NCI-H1930 (cell line): ENCODE data around the gene FARSA.
"Not testable (repeated sequence)": the region's sequence is repeated elsewhere in the genome, so short reads cannot be mapped to it uniquely, and the experiment has no call there.

Experiments
- DNase-seq, 2 experiments: peaks; one replicate each; lab custom pipeline; 2025; lab: John Stamatoyannopoulos, UW

FARSA gene

DNA sequence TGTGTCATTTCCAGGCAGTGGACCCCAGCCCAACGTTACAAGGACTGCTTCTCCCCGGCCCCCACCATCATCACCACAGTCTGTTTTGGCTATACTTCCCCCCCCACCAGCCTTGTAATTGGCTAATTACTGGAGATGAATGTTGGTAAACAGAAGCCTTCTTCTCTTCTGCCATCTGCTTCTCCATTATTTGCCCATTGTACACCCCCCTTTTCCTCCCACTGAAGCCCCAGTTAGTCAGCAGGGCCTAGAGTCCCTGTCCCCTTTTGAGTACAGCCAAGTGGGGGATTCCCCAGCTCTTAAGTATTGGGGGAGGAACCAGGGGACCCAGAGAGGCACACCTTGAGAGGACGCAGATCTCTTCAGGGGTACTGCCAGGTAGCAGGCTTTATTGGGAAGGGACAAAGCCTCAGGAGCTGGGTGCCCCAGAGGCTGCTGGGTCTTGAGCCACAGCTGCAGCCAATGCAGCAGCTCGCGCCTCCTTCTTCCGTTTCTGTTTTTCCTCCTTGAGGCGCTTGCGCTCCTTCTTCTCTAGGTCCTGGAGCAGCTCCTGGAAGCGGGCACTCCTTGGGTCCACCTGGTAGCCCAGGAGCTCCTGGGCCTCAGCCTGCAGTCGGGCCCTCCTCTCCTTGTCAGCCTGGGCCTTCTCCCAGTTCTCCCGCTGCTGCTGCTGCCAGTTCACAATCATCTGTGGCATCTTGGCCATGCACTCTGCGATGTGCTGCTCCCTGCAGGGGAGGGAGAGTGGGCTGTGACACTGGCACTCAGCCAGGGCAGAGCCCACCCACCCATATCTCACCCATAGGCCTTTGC, 20.5 kb upstream of the FARSA start:
- DNase-seq = no peak

DNA sequence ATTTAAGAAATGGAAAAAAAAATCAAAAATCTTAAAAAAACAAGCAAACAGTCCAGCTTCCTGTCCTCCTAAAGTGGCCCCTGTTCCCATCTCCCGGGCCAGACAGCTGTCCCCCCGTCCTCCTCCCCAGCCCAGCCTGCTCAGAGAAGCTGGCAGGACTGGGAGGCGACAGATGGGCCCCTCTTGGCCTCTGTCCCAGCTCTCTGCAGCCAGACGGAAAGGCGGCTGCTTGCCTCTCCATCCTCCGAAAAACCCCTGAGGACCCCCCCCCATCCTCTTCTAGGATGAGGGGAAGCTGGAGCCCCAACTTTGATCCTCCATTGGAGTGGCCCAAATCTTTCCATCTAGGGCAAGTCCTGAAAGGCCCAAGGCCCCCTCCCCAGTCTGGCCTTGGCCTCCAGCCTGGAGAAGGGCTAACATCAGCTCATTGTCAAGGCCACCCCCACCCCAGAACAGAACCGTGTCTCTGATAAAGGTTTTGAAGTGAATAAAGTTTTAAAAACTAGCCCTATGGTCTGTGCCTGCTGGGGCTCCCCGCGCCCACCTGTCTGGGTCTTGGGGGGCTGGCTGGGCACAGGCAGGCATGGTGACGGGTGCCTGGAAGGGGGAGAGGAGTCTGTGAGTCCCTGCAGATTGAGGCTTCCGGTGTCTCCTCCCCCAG, 19.8 kb upstream of the FARSA start:
- DNase-seq = no peak

DNA sequence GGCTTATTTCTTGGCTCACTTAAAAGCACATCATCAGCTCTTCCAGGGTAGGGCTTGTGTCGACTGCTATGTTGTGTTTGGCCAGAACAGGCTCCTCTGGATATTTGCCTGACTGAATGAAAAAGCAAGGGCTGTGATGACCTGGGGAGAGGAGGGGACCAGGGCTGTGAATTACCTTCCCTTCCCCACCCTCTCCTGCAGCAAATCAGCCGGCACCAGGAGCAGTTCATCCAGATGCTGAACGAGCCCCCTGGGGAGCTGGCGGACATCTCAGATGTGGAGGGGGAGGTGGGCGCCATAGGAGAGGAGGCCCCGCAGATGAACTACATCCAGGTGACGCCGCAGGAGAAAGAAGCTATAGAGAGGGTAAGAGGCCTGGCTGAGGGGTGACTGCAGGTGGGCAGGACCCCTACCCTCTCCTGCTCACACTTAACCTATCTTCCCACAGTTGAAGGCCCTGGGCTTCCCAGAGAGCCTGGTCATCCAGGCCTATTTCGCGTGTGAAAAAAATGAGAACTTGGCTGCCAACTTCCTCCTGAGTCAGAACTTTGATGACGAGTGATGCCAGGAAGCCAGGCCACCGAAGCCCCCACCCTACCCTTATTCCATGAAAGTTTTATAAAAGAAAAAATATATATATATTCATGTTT, 19.1 kb upstream of the FARSA start:
- no peak for DNase-seq

DNA sequence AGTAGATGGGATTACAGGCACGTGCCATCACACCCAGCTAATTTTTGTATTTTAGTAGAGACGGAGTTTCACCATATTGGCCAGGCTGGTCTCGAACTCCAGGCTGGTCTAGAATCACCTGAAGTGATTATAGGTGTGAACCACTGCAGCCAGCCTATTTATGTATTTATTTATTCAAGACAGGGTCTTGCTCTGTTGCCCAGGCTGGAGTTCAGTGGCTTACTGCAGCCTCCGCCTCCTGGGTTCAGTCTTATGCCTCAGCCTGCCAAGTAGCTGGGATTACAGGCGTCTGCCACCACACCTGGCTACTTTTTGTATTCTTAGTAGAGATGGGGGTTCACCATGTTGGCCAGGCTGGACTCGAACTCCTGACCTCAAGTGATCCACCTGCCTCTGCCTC, 18.5 kb upstream of the FARSA start:
- DNase-seq = not testable (repeated sequence)

DNA sequence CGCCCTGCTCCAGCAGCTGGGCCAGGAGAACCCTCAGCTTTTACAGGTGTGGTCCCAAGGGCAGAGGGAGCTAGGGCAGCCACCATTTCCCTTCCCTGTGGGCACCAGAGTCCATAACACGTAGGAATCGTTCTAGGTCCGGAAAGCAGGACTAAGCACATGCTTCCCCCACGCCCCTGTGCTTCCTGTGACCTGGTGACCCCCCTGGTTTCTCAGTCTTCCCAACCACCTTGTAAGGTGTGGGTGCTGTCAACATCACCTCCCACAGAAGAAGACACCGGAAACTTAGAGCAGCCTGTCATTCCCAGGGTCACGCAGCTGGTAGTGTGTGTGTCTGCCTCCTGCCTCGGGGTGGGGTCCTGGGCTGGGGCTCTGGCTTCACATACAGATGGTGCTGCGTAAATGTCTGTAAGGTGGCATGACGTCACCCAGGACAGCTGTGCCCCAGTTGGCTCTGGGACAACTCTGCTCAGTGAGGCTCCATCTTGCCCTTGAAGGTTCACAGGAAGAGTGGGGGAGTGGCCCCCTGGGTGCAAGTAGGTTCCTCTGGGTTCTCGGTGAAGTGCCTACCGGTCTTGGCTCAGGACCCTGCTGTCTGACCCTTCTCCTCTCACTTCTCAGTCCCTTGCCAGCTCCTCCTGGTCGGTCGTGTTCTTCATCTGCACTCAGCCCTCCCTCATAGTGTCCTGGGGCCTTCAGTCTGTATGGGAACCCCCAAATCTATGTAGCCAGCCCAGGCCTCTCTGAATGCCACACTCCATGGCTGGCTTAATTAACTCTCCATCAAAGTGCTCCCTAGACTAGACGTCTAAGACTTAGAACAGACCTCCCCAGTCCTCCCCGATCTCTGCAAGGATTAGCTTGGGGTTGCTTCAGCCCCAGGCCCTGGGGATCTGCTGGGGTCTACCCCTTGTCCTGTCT, 16.1 kb upstream of the FARSA start:
- DNase-seq = no peak

DNA sequence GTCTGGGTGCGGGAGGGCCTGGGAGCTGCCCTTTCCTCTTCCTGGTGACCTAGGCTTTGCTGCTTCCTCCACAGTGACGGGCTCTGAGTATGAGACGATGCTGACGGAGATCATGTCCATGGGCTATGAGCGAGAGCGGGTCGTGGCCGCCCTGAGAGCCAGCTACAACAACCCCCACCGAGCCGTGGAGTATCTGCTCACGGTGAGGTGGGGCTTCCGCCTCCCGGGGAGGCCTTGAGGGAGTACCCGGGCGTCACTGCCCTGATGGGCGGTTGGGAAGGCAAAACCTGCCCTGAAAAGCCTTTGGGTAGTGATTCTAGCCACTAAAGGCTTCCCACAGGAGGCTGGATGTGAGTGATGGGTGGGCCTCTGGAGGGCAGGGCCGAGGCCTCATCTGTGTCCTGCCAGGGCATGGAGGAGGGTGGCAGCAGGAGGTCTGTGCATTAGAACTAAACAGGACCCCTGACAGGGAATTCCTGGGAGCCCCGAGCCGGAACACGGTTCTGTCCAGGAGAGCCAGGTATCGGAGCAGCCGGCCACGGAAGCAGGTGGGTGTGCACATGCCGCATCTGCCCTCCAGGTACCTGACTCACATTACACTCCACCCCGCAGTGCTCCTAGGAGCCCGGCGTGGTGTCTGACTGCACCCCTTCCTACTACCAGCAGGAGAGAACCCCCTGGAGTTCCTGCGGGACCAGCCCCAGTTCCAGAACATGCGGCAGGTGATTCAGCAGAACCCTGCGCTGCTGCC, 15.3 kb upstream of the FARSA start:
- no peak for DNase-seq

DNA sequence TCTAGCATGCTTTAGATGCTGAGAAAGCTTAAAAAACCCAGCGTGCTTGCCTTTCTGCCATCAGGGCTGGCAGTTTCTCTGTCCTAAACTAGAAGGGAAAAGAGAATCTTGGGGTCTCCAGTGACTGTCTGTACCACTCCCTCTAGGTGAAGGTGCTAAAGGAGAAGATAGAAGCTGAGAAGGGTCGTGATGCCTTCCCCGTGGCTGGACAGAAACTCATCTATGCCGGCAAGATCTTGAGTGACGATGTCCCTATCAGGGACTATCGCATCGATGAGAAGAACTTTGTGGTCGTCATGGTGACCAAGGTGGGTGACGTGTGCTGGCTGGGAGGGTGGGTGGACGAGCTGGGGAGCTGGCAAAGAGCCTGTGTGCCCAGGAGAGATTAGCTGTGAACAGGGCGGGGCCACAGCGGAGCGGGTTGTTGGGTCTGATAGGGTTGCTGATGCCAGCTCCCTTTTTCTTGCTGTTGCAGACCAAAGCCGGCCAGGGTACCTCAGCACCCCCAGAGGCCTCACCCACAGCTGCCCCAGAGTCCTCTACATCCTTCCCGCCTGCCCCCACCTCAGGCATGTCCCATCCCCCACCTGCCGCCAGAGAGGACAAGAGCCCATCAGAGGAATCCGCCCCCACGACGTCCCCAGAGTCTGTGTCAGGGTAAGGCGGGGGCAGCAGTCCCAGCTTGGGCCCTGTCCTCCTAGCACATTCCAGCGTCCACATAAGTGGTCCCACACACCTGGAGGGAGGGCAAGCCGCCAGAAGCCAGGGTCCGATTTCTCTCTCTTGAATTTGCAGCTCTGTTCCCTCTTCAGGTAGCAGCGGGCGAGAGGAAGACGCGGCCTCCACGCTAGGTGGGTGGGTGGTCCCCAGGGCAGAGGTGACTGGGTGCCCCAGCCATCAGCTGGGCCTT, 14.4 kb upstream of the FARSA start:
- DNase-seq = no peak

DNA sequence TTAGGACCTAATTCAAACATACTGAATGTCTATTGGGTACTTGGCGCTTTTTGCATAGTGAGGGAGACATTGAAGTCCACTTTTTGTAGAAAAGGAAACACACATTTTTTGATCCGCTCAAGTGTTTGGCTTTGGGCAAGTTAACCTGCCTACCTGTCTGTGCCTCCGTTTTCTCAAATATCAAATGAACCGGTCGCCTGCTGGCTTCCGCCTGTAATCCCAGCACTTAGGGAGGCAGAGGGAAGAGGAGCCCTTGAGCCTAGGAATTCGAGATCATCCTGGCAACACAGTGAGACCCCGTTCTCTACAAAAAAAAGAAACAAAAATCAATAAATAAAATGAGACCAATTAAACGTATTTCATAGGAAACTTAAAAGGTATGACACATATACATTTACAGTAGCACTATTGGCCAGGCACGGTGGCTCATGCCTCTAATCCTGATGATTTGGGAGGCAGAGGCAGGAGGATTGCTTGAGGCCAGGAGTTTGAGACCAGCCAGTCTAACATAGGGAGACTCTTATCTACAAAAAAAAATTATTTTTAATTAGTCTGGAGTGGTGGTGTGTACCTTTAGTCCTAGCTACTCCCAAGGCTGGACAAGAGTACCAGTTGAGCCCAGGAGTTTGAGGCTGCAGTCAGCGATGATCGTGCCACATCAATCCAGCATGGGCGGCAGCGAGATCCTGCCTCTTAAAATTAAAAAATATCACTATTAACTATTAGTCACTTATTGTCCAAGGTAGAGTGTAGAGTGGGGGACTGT, 13.4 kb upstream of the FARSA start:
- no peak for DNase-seq

DNA sequence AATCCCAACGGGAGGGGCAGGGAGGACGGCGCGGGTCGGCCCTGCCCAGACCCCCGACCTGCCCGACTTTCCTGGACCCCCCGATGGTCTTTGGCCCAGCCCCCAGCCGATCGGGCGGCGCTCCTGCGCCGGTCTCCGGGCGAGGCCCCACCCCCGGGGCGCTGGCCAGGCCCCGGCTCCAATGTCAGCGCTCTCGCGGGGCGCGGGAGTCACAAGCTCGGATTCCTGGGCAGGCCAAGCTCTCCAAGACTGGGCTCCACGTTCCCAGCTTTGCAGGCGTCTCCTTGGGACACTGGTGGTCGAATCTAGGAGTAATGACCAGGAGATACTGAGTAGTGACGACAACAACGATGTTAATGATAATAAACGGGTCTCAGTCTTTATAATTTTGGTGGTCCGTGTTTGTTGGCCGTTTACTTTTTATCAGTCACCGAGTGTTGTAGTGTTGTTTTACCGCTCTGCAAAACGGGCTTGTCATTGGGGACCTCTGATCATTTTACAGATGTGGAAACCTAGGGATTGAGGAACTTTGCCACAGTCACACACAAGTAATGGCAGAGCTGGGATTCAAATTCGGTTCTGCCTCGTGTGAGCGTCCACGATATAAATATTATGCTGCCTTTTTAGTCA, 12.7 kb upstream of the FARSA start:
- peak in 1 of 2 experiments; percentile 15 for DNase-seq

DNA sequence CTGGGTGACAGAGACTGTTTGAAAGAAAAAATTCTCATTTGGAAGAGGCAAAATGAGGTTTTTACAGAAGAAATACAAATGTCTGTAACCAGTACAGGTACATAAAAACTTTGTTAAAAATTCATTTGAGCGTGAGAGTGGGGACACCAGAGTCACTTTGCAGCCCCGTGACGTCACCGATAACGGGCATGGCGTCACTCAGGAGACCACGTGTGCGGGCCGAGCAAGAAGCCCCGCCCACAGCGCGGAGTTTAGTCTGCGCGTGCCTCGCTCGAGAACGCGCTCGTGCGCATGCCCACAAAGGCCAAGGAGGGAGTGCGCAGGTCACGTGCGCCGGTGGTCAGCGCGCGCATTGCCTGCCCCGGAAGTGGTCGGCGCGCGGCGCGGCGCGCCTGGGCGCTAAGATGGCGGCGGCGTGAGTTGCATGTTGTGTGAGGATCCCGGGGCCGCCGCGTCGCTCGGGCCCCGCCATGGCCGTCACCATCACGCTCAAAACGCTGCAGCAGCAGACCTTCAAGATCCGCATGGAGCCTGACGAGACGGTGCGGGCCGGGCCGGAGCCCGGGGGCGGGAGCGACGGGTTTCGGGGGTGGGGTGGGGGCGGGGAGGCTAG, 12.1 kb upstream of the FARSA start, which contains the start of gene RAD23A:
Gene RAD23A, plus strand, starts transcription at position 384 of the 613 bp plus-strand sequence. Its CDS starts 87 bp downstream, at position 471.
- peak; percentile 91 to 95 for DNase-seq

DNA sequence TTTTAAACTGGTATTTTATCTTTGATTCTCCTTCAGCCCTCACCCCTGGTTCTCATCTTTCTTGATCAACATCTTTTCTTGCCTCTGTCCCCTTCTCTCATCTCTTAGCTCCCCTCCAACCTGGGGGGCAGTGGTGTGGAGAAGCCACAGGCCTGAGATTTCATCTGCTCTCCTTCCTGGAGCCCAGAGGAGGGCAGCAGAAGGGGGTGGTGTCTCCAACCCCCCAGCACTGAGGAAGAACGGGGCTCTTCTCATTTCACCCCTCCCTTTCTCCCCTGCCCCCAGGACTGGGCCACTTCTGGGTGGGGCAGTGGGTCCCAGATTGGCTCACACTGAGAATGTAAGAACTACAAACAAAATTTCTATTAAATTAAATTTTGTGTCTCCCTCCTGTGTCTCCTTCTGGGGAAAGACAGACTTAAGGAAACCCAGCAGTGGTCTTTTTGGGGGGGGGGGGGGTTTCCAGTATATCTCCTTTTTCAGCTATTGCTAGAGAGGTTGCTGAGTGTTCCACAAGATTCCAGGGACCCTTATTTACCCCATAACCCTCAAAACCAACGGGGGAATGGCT, 10.7 kb upstream of the FARSA start:
- DNase-seq = no peak

DNA sequence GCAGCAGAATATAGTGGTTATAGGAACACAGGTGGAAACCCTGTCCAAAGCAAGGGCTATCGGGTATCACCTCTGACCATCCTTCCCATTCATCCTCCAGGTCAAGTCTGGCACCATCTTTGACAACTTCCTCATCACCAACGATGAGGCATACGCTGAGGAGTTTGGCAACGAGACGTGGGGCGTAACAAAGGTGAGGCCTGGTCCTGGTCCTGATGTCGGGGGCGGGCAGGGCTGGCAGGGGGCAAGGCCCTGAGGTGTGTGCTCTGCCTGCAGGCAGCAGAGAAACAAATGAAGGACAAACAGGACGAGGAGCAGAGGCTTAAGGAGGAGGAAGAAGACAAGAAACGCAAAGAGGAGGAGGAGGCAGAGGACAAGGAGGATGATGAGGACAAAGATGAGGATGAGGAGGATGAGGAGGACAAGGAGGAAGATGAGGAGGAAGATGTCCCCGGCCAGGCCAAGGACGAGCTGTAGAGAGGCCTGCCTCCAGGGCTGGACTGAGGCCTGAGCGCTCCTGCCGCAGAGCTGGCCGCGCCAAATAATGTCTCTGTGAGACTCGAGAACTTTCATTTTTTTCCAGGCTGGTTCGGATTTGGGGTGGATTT, 10.0 kb upstream of the FARSA start:
- no peak for DNase-seq

DNA sequence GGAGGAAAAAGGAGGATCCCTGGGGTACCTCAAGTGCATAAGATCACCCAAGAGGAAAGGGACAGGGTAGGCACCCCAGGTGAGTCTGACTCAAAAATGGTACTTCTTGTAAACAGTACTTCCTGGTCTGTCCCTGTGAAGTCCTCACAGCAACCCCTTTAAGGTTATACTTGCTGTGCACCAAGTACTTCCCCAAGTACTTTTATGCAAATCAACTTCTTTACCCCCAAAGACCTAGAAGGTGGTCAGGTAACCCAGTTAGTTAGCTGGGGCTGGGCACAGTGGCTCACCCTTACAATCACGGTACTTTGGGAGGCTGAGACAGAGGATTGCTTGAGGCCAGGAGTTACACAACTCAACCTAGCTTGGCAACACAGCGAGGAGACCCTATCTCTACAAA, 7.4 kb upstream of the FARSA start:
- DNase-seq = no peak

DNA sequence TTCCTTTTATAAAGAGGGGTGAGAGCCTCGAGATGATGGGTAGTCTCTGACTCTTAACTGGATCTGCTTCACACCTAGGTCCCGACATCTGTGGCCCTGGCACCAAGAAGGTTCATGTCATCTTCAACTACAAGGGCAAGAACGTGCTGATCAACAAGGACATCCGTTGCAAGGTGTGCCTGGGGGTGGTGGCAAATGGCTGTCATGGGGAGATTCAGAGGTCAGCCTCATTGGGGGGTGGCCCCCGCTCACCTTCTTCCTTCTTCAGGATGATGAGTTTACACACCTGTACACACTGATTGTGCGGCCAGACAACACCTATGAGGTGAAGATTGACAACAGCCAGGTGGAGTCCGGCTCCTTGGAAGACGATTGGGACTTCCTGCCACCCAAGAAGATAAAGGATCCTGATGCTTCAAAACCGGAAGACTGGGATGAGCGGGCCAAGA, 6.5 kb upstream of the FARSA start:
- DNase-seq = no peak

DNA sequence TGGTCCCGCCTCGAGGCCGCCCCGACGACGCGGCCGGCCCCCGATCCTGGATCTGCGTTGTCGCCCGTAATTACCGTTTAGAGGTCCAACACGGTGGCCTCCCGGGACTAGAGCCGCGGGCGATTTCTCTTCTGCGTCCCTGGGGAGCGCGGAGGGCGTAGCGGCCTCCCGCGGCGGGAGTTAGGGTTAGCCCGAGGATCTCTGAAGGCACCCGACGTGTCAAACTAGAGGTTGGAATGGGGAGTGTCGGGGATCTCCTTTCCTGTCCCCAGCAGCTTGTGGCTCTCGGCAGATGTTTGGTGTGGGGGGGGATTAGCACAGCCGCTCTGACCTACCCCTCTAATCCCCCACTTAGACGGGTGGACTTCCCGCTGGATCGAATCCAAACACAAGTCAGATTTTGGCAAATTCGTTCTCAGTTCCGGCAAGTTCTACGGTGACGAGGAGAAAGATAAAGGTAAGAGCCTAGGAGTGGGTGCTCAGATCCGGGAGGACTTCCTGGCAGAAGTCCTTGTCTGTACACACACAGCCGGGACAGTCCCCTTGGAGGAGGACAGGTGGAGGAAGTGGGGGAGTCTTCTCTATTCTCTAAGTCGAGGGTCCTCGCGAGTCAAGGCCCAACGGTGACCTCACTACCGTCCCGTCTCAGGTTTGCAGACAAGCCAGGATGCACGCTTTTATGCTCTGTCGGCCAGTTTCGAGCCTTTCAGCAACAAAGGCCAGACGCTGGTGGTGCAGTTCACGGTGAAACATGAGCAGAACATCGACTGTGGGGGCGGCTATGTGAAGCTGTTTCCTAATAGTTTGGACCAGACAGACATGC, 5.5 kb upstream of the FARSA start:
- no peak for DNase-seq

DNA sequence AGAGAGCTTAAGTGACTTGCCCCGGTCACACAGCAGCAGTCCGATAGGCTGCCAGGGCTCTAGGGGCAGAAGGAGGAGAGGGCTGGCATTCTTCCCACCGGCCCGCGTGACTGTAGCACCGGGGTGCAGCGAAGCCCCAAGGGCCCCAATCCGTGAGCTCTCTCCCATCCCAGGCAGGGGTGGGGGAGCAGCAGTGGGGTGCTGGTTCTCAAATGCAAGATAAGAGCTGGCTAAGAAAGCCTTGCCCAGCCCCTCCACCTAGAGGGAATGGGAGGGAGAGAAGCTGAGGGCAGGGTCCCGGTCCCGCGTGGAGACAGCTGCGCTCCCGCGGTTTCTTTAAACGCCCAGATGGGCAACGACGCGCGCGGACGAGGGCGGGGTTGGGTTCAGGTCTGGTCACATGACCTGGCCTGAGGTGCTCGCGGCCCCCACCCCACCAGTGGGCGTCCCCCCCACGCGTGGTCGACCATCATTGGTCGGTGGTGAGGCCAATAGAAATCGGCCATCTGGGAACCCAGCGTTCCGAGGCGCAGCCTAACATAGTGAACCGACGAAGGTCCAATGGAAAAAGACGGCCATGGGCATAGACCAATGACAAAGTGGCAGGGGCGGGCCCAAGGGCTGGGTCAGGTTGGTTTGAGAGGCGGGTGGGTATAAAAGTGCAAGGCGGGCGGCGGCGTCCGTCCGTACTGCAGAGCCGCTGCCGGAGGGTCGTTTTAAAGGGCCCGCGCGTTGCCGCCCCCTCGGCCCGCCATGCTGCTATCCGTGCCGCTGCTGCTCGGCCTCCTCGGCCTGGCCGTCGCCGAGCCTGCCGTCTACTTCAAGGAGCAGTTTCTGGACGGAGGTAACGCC, 4.6 kb upstream of the FARSA start, which contains the start of gene CALR:
Gene CALR, plus strand, starts transcription at position 683 of the 852 bp plus-strand sequence. Its CDS starts 71 bp downstream, at position 754.
- DNase-seq = peak; percentile 94 to 96
